Stimulated activated CD8-positive, alpha-beta memory T cell treated with anti-CD3 and anti-CD28 coated beads, Interleukin-15, amount 100 ng/mL, for 48 hours (primary cell): ENCODE data around the gene MYZAP.

Source experiments
- DNase-seq, 2 donors: peaks; one replicate each; pipeline ENCODE4 v3.0.0-alpha.2; 2020; ENCODE audit warnings: low read depth in 2 of 2

The MYZAP gene

DNA sequence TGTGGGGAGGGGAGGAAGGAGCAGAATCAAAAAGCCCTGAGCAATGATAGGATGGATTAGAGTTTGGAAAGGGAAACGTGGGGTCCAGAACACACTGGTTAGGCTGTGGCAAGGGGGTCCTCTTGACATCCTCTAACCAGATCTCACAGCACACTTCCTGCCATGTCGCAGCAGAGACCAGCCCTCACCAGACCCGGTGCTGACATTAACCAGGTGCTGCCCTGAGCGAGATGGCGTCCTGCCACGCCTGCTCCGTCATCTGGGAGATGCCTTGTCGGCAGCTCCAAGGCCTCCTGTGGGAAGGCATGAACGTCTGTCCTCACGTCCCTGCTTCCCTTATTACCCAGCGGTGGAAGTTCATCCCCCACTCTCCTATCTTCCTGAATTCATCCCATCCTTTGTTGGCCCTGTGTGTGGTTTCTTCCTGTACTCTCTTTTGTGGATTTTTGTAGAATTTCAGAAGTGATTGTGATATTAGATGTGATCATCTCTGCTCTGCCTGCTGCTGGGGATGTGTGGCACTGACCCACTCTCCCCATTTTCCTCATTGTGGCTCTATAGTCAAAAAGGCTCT is 29.4 kb upstream of the MYZAP start:
- DNase-seq: no peak

DNA sequence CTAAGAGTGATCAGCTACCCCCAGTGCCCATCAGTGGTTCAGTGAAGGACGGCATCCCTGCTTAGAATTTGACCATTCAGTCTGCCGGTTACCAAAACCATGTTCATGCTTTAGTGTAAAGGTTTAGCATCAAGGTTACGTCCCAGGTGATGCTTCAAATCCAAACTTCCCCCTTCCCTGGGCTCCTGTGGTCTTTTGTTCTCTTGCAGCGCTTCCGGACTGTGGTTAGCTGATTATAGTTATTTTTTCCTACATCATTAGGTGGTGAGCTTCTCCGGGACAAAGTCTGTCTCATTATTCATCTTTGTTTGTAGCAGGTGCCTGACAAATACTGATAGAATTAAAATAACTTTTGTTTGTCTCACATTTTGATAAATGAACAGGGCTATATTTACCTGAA is 28.3 kb upstream of the MYZAP start:
- DNase-seq: no peak

- DNase-seq: no peak
These were observed 26.4 kb upstream of the MYZAP start for GRCh38 chr15:57565311-57565710.

GRCh38 chr15:57566834-57567233 is 24.9 kb upstream of the MYZAP start:
- DNase-seq: no peak

DNA sequence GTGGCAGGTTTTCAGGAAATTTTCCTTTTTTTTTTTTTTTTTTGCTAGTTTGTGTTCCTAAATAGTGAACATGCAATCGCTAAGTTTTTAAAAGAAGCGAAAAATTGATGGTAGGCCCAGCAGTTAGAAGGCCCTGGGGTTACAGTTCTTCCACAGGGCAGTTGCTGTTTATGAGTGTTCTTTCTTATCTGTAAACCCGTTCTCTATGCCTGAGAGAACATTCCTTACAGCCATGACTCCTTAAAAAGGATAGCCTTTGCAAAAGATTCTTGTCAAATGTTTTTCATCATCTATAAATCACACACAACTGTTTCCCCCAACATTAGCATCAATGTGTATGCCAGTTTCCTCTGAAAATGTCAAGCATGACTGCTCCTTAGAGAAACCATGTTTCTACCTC is 23.8 kb upstream of the MYZAP start:
- no peak for DNase-seq

DNA sequence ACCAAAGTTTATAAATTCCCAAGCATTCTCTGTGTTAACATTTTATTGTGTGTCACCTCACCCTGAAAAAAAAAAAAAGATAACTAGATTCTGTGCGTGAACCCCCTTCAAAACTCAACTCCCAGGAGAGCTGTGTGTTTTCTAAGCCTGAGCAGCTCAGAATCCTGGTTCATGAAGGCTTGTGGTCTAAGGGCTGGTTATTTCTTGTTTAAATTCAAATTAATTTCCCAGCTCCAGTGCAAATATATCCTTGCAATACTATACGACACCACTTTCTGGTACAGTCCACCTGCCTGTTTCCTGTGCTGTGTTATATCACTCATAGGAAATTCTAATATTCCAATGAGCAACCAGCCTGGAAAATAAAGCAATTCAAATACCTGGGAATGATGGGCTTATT is 23.4 kb upstream of the MYZAP start:
- DNase-seq: no peak

- no peak for DNase-seq
These were observed 21.4 kb upstream of the MYZAP start for GRCh38 chr15:57570340-57570739.

- no peak for DNase-seq
These were observed 20.7 kb upstream of the MYZAP start for GRCh38 chr15:57570994-57571393.

- DNase-seq: no peak
These were observed 20.0 kb upstream of the MYZAP start for GRCh38 chr15:57571725-57572124.

DNA sequence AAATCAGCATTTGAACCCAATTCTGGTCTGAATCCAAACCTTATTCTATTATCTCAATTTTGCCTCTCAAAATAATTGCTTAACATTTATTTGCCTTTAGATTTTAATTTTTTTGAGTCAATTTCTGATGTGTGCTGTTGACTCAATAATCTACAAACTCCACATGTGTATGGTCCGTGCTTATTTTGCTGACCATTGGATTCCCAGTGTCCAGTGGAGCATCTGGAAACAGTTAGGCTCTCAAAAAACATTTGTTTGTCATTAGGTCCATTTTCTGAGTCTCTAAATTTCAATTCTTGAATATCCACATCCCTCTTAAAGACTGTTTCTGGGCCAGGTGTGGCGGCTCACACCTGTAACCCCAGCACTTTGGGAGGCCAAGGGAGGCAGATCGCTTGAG is 19.2 kb upstream of the MYZAP start:
- no peak for DNase-seq

- DNase-seq: no peak
These were observed 18.6 kb upstream of the MYZAP start for GRCh38 chr15:57573151-57573550.

DNA sequence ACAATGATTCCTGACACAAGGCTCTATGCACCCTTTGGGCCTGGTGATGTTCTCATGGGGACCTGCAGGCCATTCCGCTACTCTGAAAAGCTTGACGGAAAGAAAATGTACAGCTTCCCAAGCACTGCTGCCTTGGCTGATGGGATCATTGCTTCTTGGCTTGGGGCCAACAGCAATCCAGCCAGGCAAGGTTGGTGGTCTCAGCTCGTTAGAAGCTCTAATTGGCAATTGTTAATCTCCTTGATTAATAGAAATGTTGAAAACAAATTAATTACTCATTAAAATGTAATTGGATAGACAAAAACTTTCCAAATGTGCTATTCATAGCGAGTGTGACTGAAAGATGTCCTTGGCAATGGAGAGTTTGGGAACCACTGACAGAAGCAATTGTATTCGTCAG is 16.3 kb upstream of the MYZAP start:
- DNase-seq: no peak

- DNase-seq: no peak
These were observed 13.3 kb upstream of the MYZAP start for GRCh38 chr15:57578288-57578900.

GRCh38 chr15:57580428-57580827 is 11.3 kb upstream of the MYZAP start:
- no peak for DNase-seq

DNA sequence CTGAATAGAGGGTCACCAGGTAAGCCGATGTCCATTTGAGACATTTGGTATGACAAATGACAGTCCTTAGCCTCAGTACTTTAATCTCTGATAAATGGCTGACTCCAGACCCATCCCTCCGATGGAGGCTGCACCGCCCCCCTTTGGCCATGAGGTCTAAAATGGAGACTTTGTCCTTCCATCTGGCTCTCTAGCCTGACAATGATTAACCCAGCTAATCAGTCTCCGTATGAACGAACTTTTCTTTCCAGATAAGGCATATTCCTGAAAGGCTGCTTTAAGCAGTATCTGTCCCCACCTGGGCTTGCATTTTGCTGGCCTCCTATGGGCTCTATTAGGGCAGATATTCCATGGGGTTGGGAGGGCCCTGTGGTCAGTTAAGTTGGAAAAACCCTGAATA is 10.8 kb upstream of the MYZAP start:
- DNase-seq: no peak

DNA sequence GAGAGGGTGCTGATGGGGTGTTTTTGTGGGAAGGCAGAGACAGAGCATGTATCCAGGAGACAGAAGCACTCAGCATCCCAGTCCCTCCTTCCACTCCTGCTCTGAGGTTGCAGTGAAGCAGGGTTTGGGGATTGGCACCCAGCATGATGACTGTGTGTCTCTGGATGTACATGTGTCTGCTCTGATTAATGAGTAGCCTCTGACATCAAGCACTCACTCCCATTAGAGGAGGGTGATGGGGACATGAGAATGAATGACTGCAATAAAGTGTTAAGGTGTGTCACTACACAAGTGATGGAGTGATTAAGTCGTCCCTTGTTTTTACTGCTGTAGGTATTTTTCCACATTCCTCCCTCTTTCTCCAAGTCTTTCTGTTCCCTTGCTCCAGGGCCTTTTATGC is 9.6 kb upstream of the MYZAP start:
- DNase-seq: no peak

DNA sequence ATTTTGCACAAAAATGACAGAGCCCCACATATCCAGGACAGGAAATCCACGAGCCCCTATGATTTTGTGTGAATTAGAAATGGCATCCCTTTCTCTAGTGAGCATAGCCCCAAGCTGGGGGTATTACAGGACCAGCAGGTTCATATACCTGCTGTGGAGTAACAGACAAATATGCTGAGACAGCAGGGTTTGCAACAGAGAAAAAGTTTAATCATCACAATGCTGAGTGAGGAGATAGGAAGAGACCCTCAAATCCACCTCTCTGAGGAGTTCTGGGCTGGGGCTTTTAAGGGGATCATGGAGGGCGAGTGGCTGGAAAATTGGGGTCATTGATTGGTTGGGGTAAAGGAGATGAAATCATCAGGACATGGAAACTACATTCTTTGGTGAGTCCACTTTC is 8.4 kb upstream of the MYZAP start:
- no peak for DNase-seq

GRCh38 chr15:57583720-57584119 is 8.0 kb upstream of the MYZAP start:
- no peak for DNase-seq

GRCh38 chr15:57586661-57587424 is 4.9 kb upstream of the MYZAP start:
- no peak for DNase-seq

DNA sequence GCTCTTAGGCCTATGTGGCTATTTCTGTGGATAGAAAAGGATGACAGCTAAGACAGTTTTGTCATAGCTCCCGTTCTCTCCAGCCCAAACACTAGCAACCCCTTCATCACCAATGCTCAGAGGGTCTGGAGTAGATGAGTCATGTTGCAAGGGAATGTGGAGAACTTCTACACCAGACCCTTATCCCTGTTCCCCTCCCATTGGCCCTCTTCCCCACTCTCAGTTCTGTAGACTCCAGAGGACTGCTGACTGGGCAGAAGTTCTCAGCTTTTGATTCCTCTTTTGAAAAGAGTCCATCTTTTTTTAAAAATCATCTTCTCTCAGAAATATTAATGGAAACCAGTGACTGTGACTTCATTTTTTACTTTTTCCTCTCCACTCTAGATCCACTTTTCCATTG is 2.4 kb upstream of the MYZAP start:
- no peak for DNase-seq

DNA sequence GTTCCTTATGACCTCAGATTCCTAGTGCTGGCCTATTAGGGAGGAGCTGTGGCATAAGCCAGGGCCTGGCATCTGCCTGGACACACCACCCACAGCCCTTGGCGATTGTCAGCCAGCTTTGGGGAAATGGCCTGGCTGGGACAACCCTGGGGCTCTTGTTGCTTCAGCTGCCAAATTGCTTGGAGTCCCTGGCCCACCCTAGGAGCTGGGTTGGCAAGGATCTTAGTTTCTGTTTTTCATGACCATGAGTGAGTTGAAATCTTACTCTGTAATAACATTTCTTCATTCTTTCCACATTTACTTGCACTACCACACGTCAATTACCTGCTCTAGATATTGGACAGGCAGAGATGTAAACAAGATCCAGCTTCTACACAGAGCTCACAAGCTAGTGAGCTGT is 1.9 kb upstream of the MYZAP start:
- no peak for DNase-seq

- peak in 1 of 2 donors; percentile 9 for DNase-seq
These were observed 375 bp upstream of the MYZAP start for GRCh38 chr15:57591237-57591821.

GRCh38 chr15:57592426-57592825 is 722 bp downstream of the MYZAP start:
- DNase-seq: no peak
